HG03139 (cell line): ENCODE data around the gene VPREB1.
"Not testable (repeated sequence)": the region's sequence is repeated elsewhere in the genome, so short reads cannot be mapped to it uniquely, and the experiment has no call there.

Experiments used
- ATAC-seq: cut with Tn5 transposase; IDR thresholded peaks from one replicate; pipeline ENCODE4 v1.9.1; 2021; ENCODE audit not compliant: unreplicated experiment

VPREB1 gene

GRCh38 chr22:22244316-22245250 is at the start of gene VPREB1:
Gene VPREB1 (plus strand): TSS chr22:22244786. CDS start chr22:22244814, 28 bp downstream.
- no peak for ATAC-seq

GRCh38 chr22:22194931-22195264 is 49.7 kb upstream of the VPREB1 start:
- no peak for ATAC-seq

- ATAC-seq: peak; percentile 55
Measured at GRCh38 chr22:22195265-22196017, 49.1 kb upstream of the VPREB1 start.

GRCh38 chr22:22196018-22196533 is 48.5 kb upstream of the VPREB1 start:
- ATAC-seq: no peak

GRCh38 chr22:22196833-22197477 is 47.6 kb upstream of the VPREB1 start:
- no peak for ATAC-seq

- no peak for ATAC-seq
Measured at GRCh38 chr22:22197993-22198402, 46.6 kb upstream of the VPREB1 start.

- ATAC-seq: no peak
Measured at GRCh38 chr22:22198751-22199150, 45.8 kb upstream of the VPREB1 start.

GRCh38 chr22:22199634-22200033 is 45.0 kb upstream of the VPREB1 start:
- ATAC-seq: no peak

GRCh38 chr22:22200569-22201184 is 43.9 kb upstream of the VPREB1 start:
- no peak for ATAC-seq

- ATAC-seq: no peak
Measured at GRCh38 chr22:22201185-22201929, 43.2 kb upstream of the VPREB1 start.

GRCh38 chr22:22201930-22202343 is 42.6 kb upstream of the VPREB1 start:
- ATAC-seq: no peak

GRCh38 chr22:22203048-22203971 is 41.3 kb upstream of the VPREB1 start:
- ATAC-seq: no peak

GRCh38 chr22:22207845-22208564 is 36.6 kb upstream of the VPREB1 start:
- peak; percentile 78 for ATAC-seq

GRCh38 chr22:22208652-22209051 is 35.9 kb upstream of the VPREB1 start:
- no peak for ATAC-seq

GRCh38 chr22:22209080-22209640 is 35.4 kb upstream of the VPREB1 start:
- not testable (repeated sequence) for ATAC-seq

GRCh38 chr22:22210375-22210774 is 34.2 kb upstream of the VPREB1 start:
- no peak for ATAC-seq

GRCh38 chr22:22210889-22211833 is 33.4 kb upstream of the VPREB1 start:
- no peak for ATAC-seq
